Naive thymus-derived CD4-positive, alpha-beta T cell (primary cell): Measurements from ENCODE around the gene STX8. TPM values are rescaled to one million over a fixed set of nuclear protein-coding genes. Genes with fewer than 3 reads are reported as not detected.
"Not testable (repeated sequence)": the region's sequence is repeated elsewhere in the genome, so short reads cannot be mapped to it uniquely, and the experiment has no call there.

Experiments used
- ATAC-seq: fragments of 150-1000 bp; cut with Tn5 transposase; 2 replicates; pipeline ENCODE4 v1.10.0; 2021; ENCODE audit warnings: mild to moderate bottlenecking, moderate library complexity
- CTCF ChIA-PET: fragments of 350-600 bp; sonication (Branson Sonifier 250); formaldehyde crosslinking; loops from one replicate; lab custom pipeline; 2021; ENCODE audit warnings: antibody characterized with exemption; lab: Charles Lee
- POLR2A ChIA-PET: fragments of 350-600 bp; sonication (Branson Sonifier 250); formaldehyde crosslinking; loops from one replicate; lab custom pipeline; 2021; ENCODE audit warnings: antibody characterized with exemption, inconsistent platforms; lab: Charles Lee
- DNase-seq, 9 donors: peaks; one replicate each; pipeline versions ENCODE4 v3.0.0 to v3.0.0-alpha.2; 2020 to 2022; ENCODE audit warnings: mixed read lengths in 1 of 9
- H3K27ac ChIP-seq: one replicate; pipeline ENCODE4 v1.7.0; 2013; ENCODE audit warnings: mild to moderate bottlenecking, low read depth, low read length, moderate library complexity
- H3K27me3 ChIP-seq, 2 donors: one replicate each; pipeline ENCODE4 v1.7.0; 2013; ENCODE audit warnings: low read length in 2 of 2, mild to moderate bottlenecking in 2 of 2, moderate library complexity in 2 of 2; ENCODE audit not compliant: control insufficient read depth in 2 of 2, insufficient read depth in 2 of 2
- H3K36me3 ChIP-seq, 3 experiments: 1 replicate in 2 of 3; 2 replicates in 1 of 3; pipeline ENCODE4 v1.7.0; 2013; ENCODE audit warnings: low read length in 3 of 3, mild to moderate bottlenecking in 3 of 3, moderate library complexity in 1 of 3; ENCODE audit not compliant: insufficient read depth in 3 of 3, control insufficient read depth in 2 of 3
- H3K4me1 ChIP-seq, 2 donors: one replicate each; pipeline ENCODE4 v1.7.0; 2013; ENCODE audit warnings: low read length in 2 of 2, mild to moderate bottlenecking in 2 of 2, moderate library complexity in 1 of 2; ENCODE audit not compliant: control insufficient read depth in 2 of 2, insufficient read depth in 2 of 2
- H3K4me3 ChIP-seq: 2 replicates; pipeline ENCODE4 v1.7.0; 2013; ENCODE audit warnings: mild to moderate bottlenecking, low read length
- H3K9me3 ChIP-seq, 3 experiments: 1 replicate in 2 of 3; 2 replicates in 1 of 3; pipeline ENCODE4 v1.7.0; 2013; ENCODE audit warnings: low read length in 3 of 3; ENCODE audit not compliant: control insufficient read depth in 2 of 3
- H3K27ac Mint-ChIP-seq, 9 donors: one replicate each; pipeline ENCODE4 v1.8.0; 2020 to 2022; ENCODE audit warnings: mixed read lengths in 9 of 9, mild to moderate bottlenecking in 8 of 9, moderate library complexity in 5 of 9, inconsistent platforms in 2 of 9
- H3K27me3 Mint-ChIP-seq, 5 donors: one replicate each; pipeline ENCODE4 v1.8.0; 2021 to 2022; ENCODE audit warnings: mixed read lengths in 5 of 5, mild to moderate bottlenecking in 1 of 5
- H3K36me3 Mint-ChIP-seq, 5 donors: one replicate each; pipeline ENCODE4 v1.8.0; 2020 to 2022; ENCODE audit warnings: mixed read lengths in 5 of 5, mild to moderate bottlenecking in 3 of 5, inconsistent platforms in 1 of 5
- H3K4me1 Mint-ChIP-seq, 7 donors: one replicate each; pipeline ENCODE4 v1.8.0; 2020 to 2022; ENCODE audit warnings: mixed read lengths in 7 of 7, mild to moderate bottlenecking in 3 of 7, inconsistent platforms in 1 of 7
- H3K4me3 Mint-ChIP-seq, 10 donors: one replicate each; pipeline ENCODE4 v1.8.0; 2020 to 2022; ENCODE audit warnings: mild to moderate bottlenecking in 10 of 10, mixed read lengths in 10 of 10, moderate library complexity in 6 of 10, inconsistent platforms in 2 of 10
- H3K9me3 Mint-ChIP-seq, 11 donors: one replicate each; pipeline ENCODE4 v1.8.0; 2020 to 2022; ENCODE audit warnings: mixed read lengths in 11 of 11, mild to moderate bottlenecking in 4 of 11, inconsistent platforms in 1 of 11, moderate library complexity in 1 of 11
- intact Hi-C, 2 donors: fragments of 100-400 bp; cut with micrococcal nuclease; formaldehyde crosslinking; loops; one replicate each; pipeline ENCODE4 v1.15.1; 2023
- polyA plus RNA-seq, 2 donors: library from polyadenylated mRNA; unstranded; fragments of 300-500 nt; fragmentation: Illumina TruSeq; gene quantifications; one replicate each; pipeline ENCODE4 v1.2.3, GENCODE V29; 2021
- total RNA-seq, 6 experiments: library from RNA in 5 of 6; stranded (reverse) in 5 of 6; gene quantifications; 1 replicate in 5 of 6; 2 replicates in 1 of 6; pipeline ENCODE4 v1.2.3 and lab custom pipeline; 2021 to 2026

Gene STX8
- total and polyA plus RNA-seq, 7 experiments from 2014 or later: 45.1 to 116 (median 67.5) TPM

DNA sequence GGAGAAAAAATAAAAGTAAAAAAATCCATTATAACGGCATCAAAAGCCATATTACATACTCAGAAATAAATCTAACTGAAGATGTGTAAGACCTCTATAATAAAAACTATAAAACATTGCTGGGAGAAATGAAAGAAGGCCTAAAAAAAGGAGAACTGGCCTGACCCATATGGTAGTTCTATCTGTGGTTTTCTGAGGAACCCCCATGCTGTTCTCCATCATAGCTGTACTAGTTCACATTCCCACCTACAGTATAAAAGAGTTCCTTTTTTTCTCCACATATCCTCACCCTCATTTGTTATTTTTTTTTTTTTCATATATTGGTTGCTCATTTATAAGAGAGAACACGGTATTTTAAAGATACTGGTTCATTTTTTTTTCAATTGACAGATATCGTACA, 191.8 kb downstream of the STX8 start:
- Histone ChIP-seq H3K27ac (no peak overlapping the region), H3K4me1 (no peaks in the 10 kb centered on the region), H3K4me3 (no peak overlapping the region), H3K9me3 (no peaks in the 10 kb centered on the region), H3K36me3 (no peaks in the 10 kb centered on the region), H3K27me3 (no peaks in the 10 kb centered on the region)
- DNase-seq: no peak
- Mint-ChIP-seq H3K27me3 (no peaks in the 10 kb centered on the region), H3K4me1 (peaks cover 0 to under 1% (median 0%) of the 10 kb centered on the region in 7 donors), H3K4me3 (no peak overlapping the region), H3K27ac (no peak overlapping the region), H3K9me3 (peaks cover 0 to 2% (median 0%) of the 10 kb centered on the region in 11 donors), H3K36me3 (peaks cover 0 to 34% (median 16%) of the 10 kb centered on the region in 5 donors)
- intact Hi-C loops: no loop called here
- ChIA-PET CTCF (no interaction called here), POLR2A (no interaction called here)
- no peak for ATAC-seq

DNA sequence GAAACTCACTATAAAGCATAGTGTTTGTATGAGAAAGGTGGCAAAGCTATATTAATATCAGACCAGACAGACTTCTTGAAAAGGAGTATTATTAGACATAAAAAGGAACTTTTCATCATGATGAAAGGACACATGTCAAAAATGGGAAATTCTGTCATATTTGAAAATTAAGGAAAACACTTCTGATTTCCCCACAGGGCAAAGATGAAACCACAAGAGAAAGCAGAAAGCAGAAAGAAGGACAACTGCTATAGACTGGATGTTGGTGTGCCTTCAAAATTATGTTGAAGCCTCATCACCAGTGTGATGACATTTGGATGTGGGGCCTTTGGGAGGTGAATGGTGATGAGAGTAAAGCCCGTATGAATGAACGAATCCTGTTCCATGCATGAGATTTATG, 193.0 kb downstream of the STX8 start:
- DNase-seq: no peak
- CTCF ChIA-PET: no interaction called here

DNA sequence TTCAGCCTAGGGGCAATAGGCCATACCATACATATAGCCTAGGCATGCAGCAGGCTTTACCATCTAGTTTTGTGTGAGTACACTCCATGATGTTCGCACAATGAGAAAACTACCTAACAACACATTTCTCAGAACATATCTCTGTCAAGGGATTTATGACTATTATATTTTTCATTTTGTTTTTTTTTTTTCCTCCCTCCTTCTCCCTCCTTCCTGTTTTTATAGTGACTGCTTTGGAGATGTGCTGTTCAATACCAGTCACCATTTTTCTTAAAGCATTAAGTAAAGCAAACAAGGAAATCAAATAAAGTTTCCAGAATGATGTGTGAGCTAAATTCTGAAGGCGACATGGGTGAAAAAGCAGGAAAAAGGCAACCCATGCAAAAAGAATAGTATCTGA, 194.6 kb downstream of the STX8 start:
- no peak overlapping the region for H3K4me3 Mint-ChIP-seq
- no peak overlapping the region for H3K27ac ChIP-seq
- ATAC-seq (no peak), DNase-seq (no peak)
- no peaks in the 10 kb centered on the region for H3K4me1 ChIP-seq
- H3K36me3 Mint-ChIP-seq: peaks cover 14 to 52% (median 40%) of the 10 kb centered on the region in 5 donors
- intact Hi-C loops: no loop called here
- H3K9me3 Mint-ChIP-seq: peaks cover 0 to 6% (median 0%) of the 10 kb centered on the region in 11 donors
- peaks cover 0 to 15% (median 0%) of the 10 kb centered on the region in 3 experiments for H3K36me3 ChIP-seq
- H3K27me3 Mint-ChIP-seq: no peaks in the 10 kb centered on the region
- CTCF ChIA-PET: no interaction called here
- H3K27me3 ChIP-seq: no peaks in the 10 kb centered on the region
- H3K4me1 Mint-ChIP-seq: no peaks in the 10 kb centered on the region
- POLR2A ChIA-PET: interaction anchor here (0.6 kb wide), 1 partner anchor 118 kb away, joined by 3 read pairs; no protein-coding TSS in a partner anchor
- no peaks in the 10 kb centered on the region for H3K9me3 ChIP-seq
- no peak overlapping the region for H3K4me3 ChIP-seq
- H3K27ac Mint-ChIP-seq: no peak overlapping the region

More for the DNA sequence above, 193.0 kb downstream of the STX8 start:
- no peak overlapping the region for H3K27ac Mint-ChIP-seq
- H3K36me3 Mint-ChIP-seq: peaks cover 10 to 44% (median 25%) of the 10 kb centered on the region in 5 donors
- Histone ChIP-seq H3K4me1 (no peaks in the 10 kb centered on the region), H3K4me3 (no peak overlapping the region), H3K36me3 (peaks cover 0 to 7% (median 0%) of the 10 kb centered on the region in 3 experiments), H3K9me3 (no peaks in the 10 kb centered on the region), H3K27me3 (no peaks in the 10 kb centered on the region), H3K27ac (no peak overlapping the region)
- POLR2A ChIA-PET: no interaction called here
- peaks cover 0 to 6% (median 0%) of the 10 kb centered on the region in 11 donors for H3K9me3 Mint-ChIP-seq
- intact Hi-C loops: no loop called here
- ATAC-seq: no peak
- H3K4me1 Mint-ChIP-seq: no peaks in the 10 kb centered on the region
- H3K27me3 Mint-ChIP-seq: no peaks in the 10 kb centered on the region
- no peak overlapping the region for H3K4me3 Mint-ChIP-seq

DNA sequence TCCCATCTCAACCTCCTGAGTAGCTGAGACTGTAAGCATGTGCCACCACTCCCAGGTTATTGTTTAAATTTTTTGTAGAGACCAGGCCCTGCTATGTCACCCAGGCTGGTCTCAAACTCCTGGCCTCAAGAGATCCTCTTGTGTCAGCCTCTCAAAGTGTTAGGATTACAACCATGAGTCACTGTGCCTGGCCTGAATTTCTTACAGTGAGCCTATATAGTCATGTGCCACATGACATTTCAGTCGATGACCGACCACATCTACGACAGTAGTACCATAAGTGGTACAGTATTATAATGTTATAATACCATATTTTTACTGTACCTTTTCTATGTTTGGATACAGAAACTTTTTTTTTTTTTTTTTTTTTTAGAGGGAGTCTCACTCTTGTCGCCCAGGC, 195.3 kb downstream of the STX8 start:
- DNase-seq (no peak), ATAC-seq (no peak)
- Histone ChIP-seq H3K9me3 (no peaks in the 10 kb centered on the region), H3K36me3 (peaks cover 0 to 15% (median 0%) of the 10 kb centered on the region in 3 experiments), H3K4me3 (no peak overlapping the region), H3K27ac (no peak overlapping the region), H3K27me3 (no peaks in the 10 kb centered on the region), H3K4me1 (no peaks in the 10 kb centered on the region)
- H3K36me3 Mint-ChIP-seq: peaks cover 15 to 58% (median 47%) of the 10 kb centered on the region in 5 donors
- H3K27me3 Mint-ChIP-seq: no peaks in the 10 kb centered on the region
- ChIA-PET POLR2A (no interaction called here), CTCF (no interaction called here)
- peaks cover 0 to 6% (median 0%) of the 10 kb centered on the region in 11 donors for H3K9me3 Mint-ChIP-seq
- H3K4me3 Mint-ChIP-seq: no peak overlapping the region
- H3K4me1 Mint-ChIP-seq: no peaks in the 10 kb centered on the region
- intact Hi-C loops: no loop called here
- no peak overlapping the region for H3K27ac Mint-ChIP-seq

DNA sequence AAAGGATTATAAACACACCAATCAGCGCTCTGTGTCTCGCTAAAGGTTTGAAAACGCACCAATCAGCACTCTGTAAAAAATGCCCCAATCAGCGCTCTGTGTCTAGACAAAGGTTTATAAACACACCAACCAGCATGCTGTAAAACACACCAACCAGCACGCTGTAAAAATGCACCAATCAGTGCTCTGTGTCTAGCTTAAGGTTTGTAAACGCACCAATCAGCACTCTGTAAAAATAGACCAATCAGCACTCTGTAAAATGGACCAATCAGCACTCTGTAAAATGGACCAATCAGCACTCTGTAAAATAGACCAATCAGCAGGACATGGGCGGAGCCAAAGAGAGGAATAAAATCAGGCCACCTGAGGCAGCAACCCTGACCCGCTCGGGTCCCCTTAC, 199.4 kb downstream of the STX8 start:
- H3K36me3 ChIP-seq: peaks cover 0 to 15% (median 0%) of the 10 kb centered on the region in 3 experiments
- H3K9me3 Mint-ChIP-seq, ATAC-seq, POLR2A ChIA-PET, intact Hi-C loops, H3K4me3 Mint-ChIP-seq, H3K27ac Mint-ChIP-seq, H3K4me1 Mint-ChIP-seq, H3K27ac ChIP-seq, H3K4me3 ChIP-seq, H3K27me3 Mint-ChIP-seq, CTCF ChIA-PET, H3K4me1 ChIP-seq, H3K27me3 ChIP-seq, H3K9me3 ChIP-seq, DNase-seq: not testable (repeated sequence)
- peaks cover 15 to 49% (median 38%) of the 10 kb centered on the region in 5 donors for H3K36me3 Mint-ChIP-seq

DNA sequence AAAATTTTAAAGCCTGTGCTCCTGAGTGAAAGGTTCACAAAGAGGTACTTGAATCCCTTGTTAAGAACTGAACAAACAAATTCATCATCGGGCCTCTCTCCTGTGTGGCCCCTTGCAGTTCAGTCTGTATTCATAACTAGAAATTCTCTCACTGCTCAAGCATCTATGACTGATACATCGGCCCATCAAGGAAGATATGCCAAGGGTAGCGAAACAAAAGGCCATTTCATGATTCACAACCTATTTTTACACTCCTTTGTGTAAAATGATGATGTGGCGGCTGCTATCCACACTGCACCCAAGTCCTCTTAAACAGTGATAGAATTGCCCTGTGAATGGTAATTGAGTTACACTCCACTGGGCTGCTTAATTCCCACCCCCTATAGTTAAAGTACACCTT, 204.6 kb downstream of the STX8 start:
- Histone ChIP-seq H3K9me3 (no peaks in the 10 kb centered on the region), H3K4me3 (no peak overlapping the region), H3K4me1 (no peaks in the 10 kb centered on the region), H3K36me3 (no peaks in the 10 kb centered on the region), H3K27ac (no peak overlapping the region), H3K27me3 (no peaks in the 10 kb centered on the region)
- H3K27ac Mint-ChIP-seq: peak overlapping the region in 1 of 9 donors; percentile 76
- peaks cover 0 to 25% (median 13%) of the 10 kb centered on the region in 5 donors for H3K36me3 Mint-ChIP-seq
- ChIA-PET CTCF (no interaction called here), POLR2A (no interaction called here)
- DNase-seq (no peak), ATAC-seq (no peak)
- no peaks in the 10 kb centered on the region for H3K9me3 Mint-ChIP-seq
- no peaks in the 10 kb centered on the region for H3K27me3 Mint-ChIP-seq
- H3K4me1 Mint-ChIP-seq: peaks cover 0 to 12% (median 0%) of the 10 kb centered on the region in 7 donors
- H3K4me3 Mint-ChIP-seq: no peak overlapping the region
- intact Hi-C loops: no loop called here

DNA sequence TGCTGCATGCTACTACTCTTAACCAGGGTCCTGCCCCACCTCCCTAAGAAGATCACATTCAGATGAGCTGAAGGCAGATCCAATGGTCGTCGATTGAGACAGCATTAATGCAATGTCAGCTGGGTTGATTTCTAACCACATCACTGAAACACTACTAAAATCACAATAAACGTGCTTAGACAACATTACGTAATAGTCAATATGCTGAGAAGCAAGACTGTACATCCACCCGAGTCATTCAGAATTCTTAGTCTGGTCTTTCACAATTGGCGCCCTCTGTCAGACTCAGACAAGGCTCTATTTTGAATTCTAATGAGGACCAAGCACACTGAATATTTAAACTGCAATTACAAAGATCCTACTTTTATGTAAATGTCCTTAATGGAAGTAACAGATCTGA, 205.2 kb downstream of the STX8 start:
- no peak overlapping the region for H3K4me3 Mint-ChIP-seq
- CTCF ChIA-PET: no interaction called here
- peaks cover 0 to 15% (median 0%) of the 10 kb centered on the region in 7 donors for H3K4me1 Mint-ChIP-seq
- H3K36me3 ChIP-seq: no peaks in the 10 kb centered on the region
- H3K36me3 Mint-ChIP-seq: peaks cover 0 to 20% (median 7%) of the 10 kb centered on the region in 5 donors
- no peak for DNase-seq
- POLR2A ChIA-PET: no interaction called here
- H3K27ac Mint-ChIP-seq: peak overlapping the region in 1 of 9 donors; percentile 76
- no peaks in the 10 kb centered on the region for H3K27me3 Mint-ChIP-seq
- intact Hi-C loops: no loop called here
- no peak overlapping the region for H3K4me3 ChIP-seq
- no peak for ATAC-seq
- H3K9me3 Mint-ChIP-seq: no peaks in the 10 kb centered on the region
- no peaks in the 10 kb centered on the region for H3K27me3 ChIP-seq
- H3K9me3 ChIP-seq: no peaks in the 10 kb centered on the region
- no peaks in the 10 kb centered on the region for H3K4me1 ChIP-seq
- H3K27ac ChIP-seq: no peak overlapping the region
